Neural cell (in vitro differentiated cells): Measurements from ENCODE around the gene FAF2.

Experiments used
- CTCF ChIP-seq: fragments of 450-650 bp; IDR thresholded peaks from 2 replicates; pipeline ENCODE4 v1.5.1; 2014; ENCODE audit warnings: antibody characterized with exemption, mild to moderate bottlenecking, moderate library complexity; ENCODE audit not compliant: poor library complexity, severe bottlenecking
- EP300 ChIP-seq: fragments of 450-650 bp; conservative IDR thresholded peaks from 2 replicates; pipeline ENCODE4 v1.6.1; 2014; ENCODE audit warnings: antibody characterized with exemption, mild to moderate bottlenecking, moderate library complexity; ENCODE audit not compliant: poor library complexity, severe bottlenecking
- MXI1 ChIP-seq: fragments of 450-650 bp; conservative IDR thresholded peaks from 2 replicates; pipeline ENCODE4 v1.6.1; 2014; ENCODE audit warnings: antibody characterized with exemption, mild to moderate bottlenecking; ENCODE audit not compliant: poor library complexity, severe bottlenecking
- POLR2AphosphoS5 ChIP-seq: IDR thresholded peaks from 2 replicates; pipeline ENCODE4 v1.6.1; 2012
- TF ChIP-seq, protein P1 (sequence below): IDR thresholded peaks from 2 replicates; pipeline ENCODE4 v1.6.1; 2012; ENCODE audit warnings: borderline replicate concordance

GRCh38 chr5:176514244-176514950, 66.2 kb downstream of the FAF2 start:
- TF ChIP-seq, protein P1, sequence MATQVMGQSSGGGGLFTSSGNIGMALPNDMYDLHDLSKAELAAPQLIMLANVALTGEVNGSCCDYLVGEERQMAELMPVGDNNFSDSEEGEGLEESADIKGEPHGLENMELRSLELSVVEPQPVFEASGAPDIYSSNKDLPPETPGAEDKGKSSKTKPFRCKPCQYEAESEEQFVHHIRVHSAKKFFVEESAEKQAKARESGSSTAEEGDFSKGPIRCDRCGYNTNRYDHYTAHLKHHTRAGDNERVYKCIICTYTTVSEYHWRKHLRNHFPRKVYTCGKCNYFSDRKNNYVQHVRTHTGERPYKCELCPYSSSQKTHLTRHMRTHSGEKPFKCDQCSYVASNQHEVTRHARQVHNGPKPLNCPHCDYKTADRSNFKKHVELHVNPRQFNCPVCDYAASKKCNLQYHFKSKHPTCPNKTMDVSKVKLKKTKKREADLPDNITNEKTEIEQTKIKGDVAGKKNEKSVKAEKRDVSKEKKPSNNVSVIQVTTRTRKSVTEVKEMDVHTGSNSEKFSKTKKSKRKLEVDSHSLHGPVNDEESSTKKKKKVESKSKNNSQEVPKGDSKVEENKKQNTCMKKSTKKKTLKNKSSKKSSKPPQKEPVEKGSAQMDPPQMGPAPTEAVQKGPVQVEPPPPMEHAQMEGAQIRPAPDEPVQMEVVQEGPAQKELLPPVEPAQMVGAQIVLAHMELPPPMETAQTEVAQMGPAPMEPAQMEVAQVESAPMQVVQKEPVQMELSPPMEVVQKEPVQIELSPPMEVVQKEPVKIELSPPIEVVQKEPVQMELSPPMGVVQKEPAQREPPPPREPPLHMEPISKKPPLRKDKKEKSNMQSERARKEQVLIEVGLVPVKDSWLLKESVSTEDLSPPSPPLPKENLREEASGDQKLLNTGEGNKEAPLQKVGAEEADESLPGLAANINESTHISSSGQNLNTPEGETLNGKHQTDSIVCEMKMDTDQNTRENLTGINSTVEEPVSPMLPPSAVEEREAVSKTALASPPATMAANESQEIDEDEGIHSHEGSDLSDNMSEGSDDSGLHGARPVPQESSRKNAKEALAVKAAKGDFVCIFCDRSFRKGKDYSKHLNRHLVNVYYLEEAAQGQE = no peak
- TF ChIP-seq MXI1 (no peak), CTCF (no peak), POLR2AphosphoS5 (no peak), EP300 (no peak)
